ENCODE results near the gene SLFN13.

The SLFN13 gene

DNA sequence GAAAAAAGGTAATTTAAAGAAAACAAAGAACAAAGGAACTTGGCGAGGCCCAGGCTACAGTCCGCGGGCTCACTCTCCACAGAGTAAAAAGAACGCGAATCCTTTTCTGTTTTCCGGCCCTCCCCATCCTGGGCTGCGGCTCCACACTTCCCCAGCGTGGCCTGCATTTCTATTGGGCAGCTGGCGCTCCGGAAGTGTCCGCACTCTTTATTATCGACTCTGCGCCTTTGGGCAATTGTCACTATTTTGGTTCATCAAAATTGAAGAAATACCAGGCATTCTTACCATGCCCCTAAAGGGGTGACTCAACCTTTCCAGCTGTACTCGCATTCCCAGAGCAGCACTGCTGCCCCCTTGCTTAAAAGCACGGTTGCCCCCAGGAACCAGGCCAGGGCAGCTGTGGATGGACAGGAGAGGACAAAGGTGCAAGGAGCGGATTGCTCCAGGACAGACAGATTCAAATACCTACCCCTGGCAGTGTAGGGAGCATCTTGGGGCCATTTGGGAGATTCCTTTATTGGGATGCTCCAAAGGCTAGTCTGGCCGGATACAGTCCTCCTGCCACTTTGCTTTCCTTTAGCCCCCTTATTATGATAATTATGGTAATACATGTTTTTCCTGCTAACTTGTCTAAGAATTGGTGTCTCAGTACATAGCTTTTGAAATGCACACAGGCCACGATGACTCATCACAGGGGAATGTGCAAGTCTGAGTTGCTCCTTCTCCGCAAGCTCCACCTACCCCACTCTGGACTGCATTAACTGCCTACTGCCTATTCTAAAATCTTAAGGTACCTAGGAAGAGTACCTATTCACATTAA lies 15.3 kb downstream of the SLFN13 start:
- Histone ChIP-seq H3K27ac (ENCODE audit: low read length) (no peak overlapping the region), H3K36me3 (replicated peaks; ENCODE audit: low read depth, low read length) (no peaks in the 10 kb centered on the region), H3K4me2 (ENCODE audit: low read length) (no peak overlapping the region), H3K27me3 (ENCODE audit: low read depth, low read length) (no peaks in the 10 kb centered on the region), H2AFZ (ENCODE audit: low read depth, low read length) (no peak overlapping the region), H3K9me3 (ENCODE audit: insufficient read depth, low read length) (no peaks in the 10 kb centered on the region), H3K9ac (ENCODE audit: low read length) (no peak overlapping the region), H3K4me3 (ENCODE audit: low read length) (no peak overlapping the region), H3K4me1 (ENCODE audit: low read length) (peaks cover 9% of the 10 kb centered on the region), H3K79me2 (ENCODE audit: low read length) (no peaks in the 10 kb centered on the region), H4K20me1 (ENCODE audit: insufficient read depth, low read length) (no peaks in the 10 kb centered on the region)
- no peak for TF ChIP-seq EZH2phosphoT487 (IDR thresholded peaks at IDR 0.05; ENCODE audit: low read depth)
- no peak for TF ChIP-seq CTCF (IDR thresholded peaks at IDR 0.05; ENCODE audit: low read depth, low read length)

DNA sequence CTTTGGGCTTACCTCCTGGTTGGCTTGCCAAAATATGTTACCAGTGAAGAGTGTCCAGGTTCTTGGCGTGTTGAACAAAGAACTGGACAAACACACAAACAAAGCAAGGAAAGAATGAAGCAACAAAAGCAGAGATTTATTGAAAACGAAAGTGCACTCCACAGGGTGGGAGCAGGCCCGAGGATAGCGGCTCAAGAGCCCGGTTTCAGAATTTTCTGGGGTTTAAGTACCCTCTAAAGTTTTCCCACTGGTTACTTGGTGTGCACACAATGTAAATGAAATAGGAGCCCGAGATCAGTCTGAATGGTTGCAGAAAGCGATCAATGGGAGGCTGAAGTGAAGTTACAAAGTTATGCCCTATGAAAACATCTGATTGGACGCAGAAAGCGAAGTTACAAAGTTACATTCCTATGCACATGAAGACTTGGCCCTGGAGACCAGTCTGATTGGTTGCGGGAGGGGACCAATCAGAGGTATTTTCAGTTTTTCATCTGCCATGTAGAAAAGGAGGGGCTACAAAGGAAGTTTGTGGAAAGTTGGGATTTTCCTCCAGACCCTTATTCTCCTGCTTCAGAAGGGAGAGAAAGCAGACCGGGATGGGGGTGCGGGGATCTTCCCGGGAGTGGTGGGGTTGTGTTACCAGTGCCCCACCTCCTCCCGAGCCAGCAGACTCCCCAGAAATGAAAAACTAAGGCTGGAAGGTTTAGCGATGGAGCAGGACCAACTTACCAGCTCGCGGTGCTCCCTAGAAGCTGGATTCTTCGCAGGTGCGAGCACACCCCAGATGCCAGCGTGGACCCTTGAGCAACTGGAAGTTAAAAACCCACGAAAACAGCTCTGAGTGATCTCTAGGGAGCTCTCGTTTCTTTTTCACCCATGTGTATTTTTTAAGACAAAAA lies 16.1 kb downstream of the SLFN13 start, which contains the start of gene SLFN12:
Gene SLFN12 (minus strand): TSS at position 325 of the 899 bp plus-strand sequence. CDS start 9,472 bp downstream, outside the sequence.
- Histone ChIP-seq H3K4me2 (ENCODE audit: low read length) (no peak within 1 kb of the TSS), H3K4me1 (ENCODE audit: low read length) (peaks cover 15% of the 10 kb centered on the region)
- no peak for TF ChIP-seq CTCF (IDR thresholded peaks at IDR 0.05; ENCODE audit: low read depth, low read length)
- TF ChIP-seq EZH2phosphoT487 (IDR thresholded peaks at IDR 0.05; ENCODE audit: low read depth), result no peak

DNA sequence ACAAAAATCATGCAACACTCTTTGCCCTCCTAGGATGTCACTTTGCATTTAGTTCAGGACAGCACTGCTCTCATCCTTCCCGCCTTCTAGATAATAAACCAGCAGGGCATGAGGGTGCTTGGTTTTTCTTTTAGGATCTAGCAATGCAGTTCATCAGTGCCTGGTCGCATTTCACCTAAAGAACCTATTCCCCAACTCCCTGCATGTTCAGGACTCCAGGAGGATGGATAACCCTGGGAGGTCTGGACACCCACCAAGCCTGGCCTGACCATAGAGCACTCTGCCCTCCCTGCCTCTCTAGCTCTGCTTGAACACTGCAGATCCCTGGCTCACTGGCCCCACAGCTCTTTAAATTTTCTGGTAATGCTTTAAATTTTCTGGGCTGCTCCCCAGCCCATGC lies 18.9 kb downstream of the SLFN13 start:
- no peaks in the 10 kb centered on the region for H3K9me3 ChIP-seq (ENCODE audit: insufficient read depth, low read length)
- H3K9ac ChIP-seq (ENCODE audit: low read length), result no peak overlapping the region
- H3K79me2 ChIP-seq (ENCODE audit: low read length), result no peaks in the 10 kb centered on the region
- H3K4me2 ChIP-seq (ENCODE audit: low read length), result no peak overlapping the region
- no peak overlapping the region for H2AFZ ChIP-seq (ENCODE audit: low read depth, low read length)
- no peak overlapping the region for H3K27ac ChIP-seq (ENCODE audit: low read length)
- no peaks in the 10 kb centered on the region for H4K20me1 ChIP-seq (ENCODE audit: insufficient read depth, low read length)
- no peaks in the 10 kb centered on the region for H3K36me3 ChIP-seq (replicated peaks; ENCODE audit: low read depth, low read length)
- TF ChIP-seq CTCF (IDR thresholded peaks at IDR 0.05; ENCODE audit: low read depth, low read length) (no peak), EZH2phosphoT487 (IDR thresholded peaks at IDR 0.05; ENCODE audit: low read depth) (no peak)
- no peak overlapping the region for H3K4me3 ChIP-seq (ENCODE audit: low read length)
- no peaks in the 10 kb centered on the region for H3K27me3 ChIP-seq (ENCODE audit: low read depth, low read length)
- H3K4me1 ChIP-seq (ENCODE audit: low read length), result peaks cover 15% of the 10 kb centered on the region

More for the DNA sequence above, 16.1 kb downstream of the SLFN13 start, which contains the start of gene SLFN12:
- H3K27me3 ChIP-seq (ENCODE audit: low read depth, low read length), result no peaks in the 10 kb centered on the region
- no peaks in the 10 kb centered on the region for H3K9me3 ChIP-seq (ENCODE audit: insufficient read depth, low read length)
- no peak within 1 kb of the TSS for H3K4me3 ChIP-seq (ENCODE audit: low read length)
- no peaks in the 10 kb centered on the region for H3K36me3 ChIP-seq (replicated peaks; ENCODE audit: low read depth, low read length)
- H4K20me1 ChIP-seq (ENCODE audit: insufficient read depth, low read length), result no peaks in the 10 kb centered on the region
- no peaks in the 10 kb centered on the region for H3K79me2 ChIP-seq (ENCODE audit: low read length)
- H3K9ac ChIP-seq (ENCODE audit: low read length), result no peak within 1 kb of the TSS
- H2AFZ ChIP-seq (ENCODE audit: low read depth, low read length), result no peak within 1 kb of the TSS
- H3K27ac ChIP-seq (ENCODE audit: low read length), result no peak within 1 kb of the TSS

GRCh38 chr17:35428229-35428628 lies 20.3 kb downstream of the SLFN13 start:
- Histone ChIP-seq H3K4me2 (ENCODE audit: low read length) (peak overlapping the region; percentile 19), H3K9ac (ENCODE audit: low read length) (no peak overlapping the region), H2AFZ (ENCODE audit: low read depth, low read length) (no peak overlapping the region), H3K36me3 (replicated peaks; ENCODE audit: low read depth, low read length) (no peaks in the 10 kb centered on the region), H3K27me3 (ENCODE audit: low read depth, low read length) (no peaks in the 10 kb centered on the region), H3K79me2 (ENCODE audit: low read length) (no peaks in the 10 kb centered on the region), H3K4me3 (ENCODE audit: low read length) (no peak overlapping the region), H3K9me3 (ENCODE audit: insufficient read depth, low read length) (no peaks in the 10 kb centered on the region), H4K20me1 (ENCODE audit: insufficient read depth, low read length) (no peaks in the 10 kb centered on the region), H3K4me1 (ENCODE audit: low read length) (peaks cover 15% of the 10 kb centered on the region), H3K27ac (ENCODE audit: low read length) (no peak overlapping the region)
- TF ChIP-seq EZH2phosphoT487 (IDR thresholded peaks at IDR 0.05; ENCODE audit: low read depth), result no peak
- no peak for TF ChIP-seq CTCF (IDR thresholded peaks at IDR 0.05; ENCODE audit: low read depth, low read length)
